GM06990 (cell line): ENCODE results near the gene NEURL1B.

Experiments used
- DNase-seq: peaks from one replicate; pipeline ENCODE4 v3.0.0-alpha.2; 2011; ENCODE audit not compliant: insufficient read length; ENCODE audit errors: extremely low read depth
- H3K27me3 ChIP-seq: replicated peaks from 2 replicates; pipeline ENCODE4 v1.6.0; 2011; ENCODE audit warnings: low read length; ENCODE audit not compliant: control insufficient read depth, insufficient read depth
- H3K36me3 ChIP-seq: 2 replicates; pipeline ENCODE4 v1.5.1; 2011; ENCODE audit warnings: low read length; ENCODE audit not compliant: control insufficient read depth, insufficient read depth
- H3K4me3 ChIP-seq: replicated peaks from 2 replicates; pipeline ENCODE4 v1.5.1; 2011; ENCODE audit warnings: low read depth, mild to moderate bottlenecking, control low read depth, low read length
- CTCF ChIP-seq: IDR thresholded peaks from 2 replicates; pipeline ENCODE4 v1.5.1; 2011; ENCODE audit warnings: low read length, control low read depth, mild to moderate bottlenecking, inconsistent platforms; ENCODE audit not compliant: insufficient read depth, poor library complexity, severe bottlenecking

NEURL1B gene

GRCh38 chr5:172618574-172619365, 22.3 kb upstream of the NEURL1B start:
- Histone ChIP-seq H3K4me3 (no peak overlapping the region), H3K36me3 (no peaks in the 10 kb centered on the region), H3K27me3 (peaks cover 2% of the 10 kb centered on the region)
- DNase-seq: no peak
- TF ChIP-seq CTCF: no peak

GRCh38 chr5:172620506-172620905, 20.6 kb upstream of the NEURL1B start:
- no peak for TF ChIP-seq CTCF
- Histone ChIP-seq H3K4me3 (no peak overlapping the region), H3K27me3 (peaks cover 2% of the 10 kb centered on the region), H3K36me3 (no peaks in the 10 kb centered on the region)
- DNase-seq: no peak

GRCh38 chr5:172622091-172623046, 18.7 kb upstream of the NEURL1B start:
- Histone ChIP-seq H3K36me3 (no peaks in the 10 kb centered on the region), H3K4me3 (no peak overlapping the region), H3K27me3 (peaks cover 2% of the 10 kb centered on the region)
- DNase-seq: no peak
- no peak for TF ChIP-seq CTCF

GRCh38 chr5:172623313-172623980, 17.6 kb upstream of the NEURL1B start:
- H3K36me3 ChIP-seq: no peaks in the 10 kb centered on the region
- TF ChIP-seq CTCF: no peak
- DNase-seq: no peak
- no peak overlapping the region for H3K4me3 ChIP-seq
- peaks cover 2% of the 10 kb centered on the region for H3K27me3 ChIP-seq

- no peaks in the 10 kb centered on the region; the same call in 1 of the 2 replicates for H3K27me3 ChIP-seq
- no peak for TF ChIP-seq CTCF
Measured at GRCh38 chr5:172624083-172624995, 16.7 kb upstream of the NEURL1B start.

More at GRCh38 chr5:172624083-172624995, 16.7 kb upstream of the NEURL1B start:
- Histone ChIP-seq H3K4me3 (no peak overlapping the region), H3K36me3 (no peaks in the 10 kb centered on the region)
- DNase-seq: no peak
